ENCODE results near the gene CFAP68. TPM values are rescaled to one million over a fixed set of nuclear protein-coding genes. Genes with fewer than 3 reads are reported as not detected.

Gene CFAP68
- total and polyA plus RNA-seq, 9 of the 15 experiments (the other 6 are each of a cell fraction or from before 2014, with no cell fraction given), result 22.8 to 72.3 (median 52.5) TPM

DNA sequence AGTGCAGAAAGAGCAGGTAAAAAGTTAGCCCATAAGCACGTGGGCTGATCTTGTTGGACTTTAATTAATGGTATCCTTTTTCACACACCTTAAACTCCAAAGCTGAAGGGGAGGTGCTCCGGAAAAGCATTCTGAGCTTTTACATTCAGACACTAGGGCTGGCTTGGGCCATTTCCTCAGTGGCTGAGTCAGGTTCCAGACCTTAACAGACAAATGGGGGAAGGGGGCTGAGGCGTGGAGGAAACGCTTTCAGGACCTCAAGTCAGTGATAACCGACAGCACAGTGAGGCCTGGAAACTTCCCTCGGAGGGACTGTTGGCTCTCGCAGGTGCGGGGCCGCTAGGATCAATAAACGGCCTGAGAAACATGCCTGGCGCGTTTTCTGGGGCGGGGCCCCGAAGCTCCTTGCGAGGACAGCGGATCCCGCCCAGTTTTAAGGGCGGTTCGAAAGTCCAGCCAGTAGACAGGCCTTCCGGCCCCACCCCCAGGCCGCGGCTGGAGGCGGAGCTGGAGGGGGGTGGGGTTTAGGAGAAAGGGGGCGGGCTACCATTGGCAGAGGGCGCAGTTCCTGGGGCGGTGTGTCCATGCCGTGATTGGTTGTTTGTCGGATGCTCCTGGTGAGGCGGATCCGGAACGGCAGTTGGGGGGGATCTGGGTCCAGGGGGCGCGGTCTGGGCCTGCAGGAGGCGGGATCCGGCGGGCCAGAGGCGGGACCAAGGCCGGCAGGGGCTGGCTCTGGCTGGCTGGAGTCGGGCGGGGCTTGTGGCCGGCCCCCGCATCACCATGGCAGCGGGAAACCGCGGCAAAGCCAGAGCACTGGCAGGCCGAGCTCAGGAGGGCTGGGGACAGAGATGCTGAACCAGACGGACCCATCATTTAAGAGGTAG, 47.4 kb downstream of the CFAP68 start (continued):
- TF ChIP-seq, protein P1, sequence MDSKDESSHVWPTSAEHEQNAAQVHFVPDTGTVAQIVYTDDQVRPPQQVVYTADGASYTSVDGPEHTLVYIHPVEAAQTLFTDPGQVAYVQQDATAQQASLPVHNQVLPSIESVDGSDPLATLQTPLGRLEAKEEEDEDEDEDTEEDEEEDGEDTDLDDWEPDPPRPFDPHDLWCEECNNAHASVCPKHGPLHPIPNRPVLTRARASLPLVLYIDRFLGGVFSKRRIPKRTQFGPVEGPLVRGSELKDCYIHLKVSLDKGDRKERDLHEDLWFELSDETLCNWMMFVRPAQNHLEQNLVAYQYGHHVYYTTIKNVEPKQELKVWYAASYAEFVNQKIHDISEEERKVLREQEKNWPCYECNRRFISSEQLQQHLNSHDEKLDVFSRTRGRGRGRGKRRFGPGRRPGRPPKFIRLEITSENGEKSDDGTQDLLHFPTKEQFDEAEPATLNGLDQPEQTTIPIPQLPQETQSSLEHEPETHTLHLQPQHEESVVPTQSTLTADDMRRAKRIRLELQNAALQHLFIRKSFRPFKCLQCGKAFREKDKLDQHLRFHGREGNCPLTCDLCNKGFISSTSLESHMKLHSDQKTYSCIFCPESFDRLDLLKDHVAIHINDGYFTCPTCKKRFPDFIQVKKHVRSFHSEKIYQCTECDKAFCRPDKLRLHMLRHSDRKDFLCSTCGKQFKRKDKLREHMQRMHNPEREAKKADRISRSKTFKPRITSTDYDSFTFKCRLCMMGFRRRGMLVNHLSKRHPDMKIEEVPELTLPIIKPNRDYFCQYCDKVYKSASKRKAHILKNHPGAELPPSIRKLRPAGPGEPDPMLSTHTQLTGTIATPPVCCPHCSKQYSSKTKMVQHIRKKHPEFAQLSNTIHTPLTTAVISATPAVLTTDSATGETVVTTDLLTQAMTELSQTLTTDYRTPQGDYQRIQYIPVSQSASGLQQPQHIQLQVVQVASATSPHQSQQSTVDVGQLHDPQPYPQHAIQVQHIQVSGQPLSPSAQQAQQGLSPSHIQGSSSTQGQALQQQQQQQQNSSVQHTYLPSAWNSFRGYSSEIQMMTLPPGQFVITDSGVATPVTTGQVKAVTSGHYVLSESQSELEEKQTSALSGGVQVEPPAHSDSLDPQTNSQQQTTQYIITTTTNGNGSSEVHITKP (IDR thresholded peaks at IDR 0.05; ENCODE audit: partially characterized antibody), result no peak
- TF ChIP-seq, protein P2, sequence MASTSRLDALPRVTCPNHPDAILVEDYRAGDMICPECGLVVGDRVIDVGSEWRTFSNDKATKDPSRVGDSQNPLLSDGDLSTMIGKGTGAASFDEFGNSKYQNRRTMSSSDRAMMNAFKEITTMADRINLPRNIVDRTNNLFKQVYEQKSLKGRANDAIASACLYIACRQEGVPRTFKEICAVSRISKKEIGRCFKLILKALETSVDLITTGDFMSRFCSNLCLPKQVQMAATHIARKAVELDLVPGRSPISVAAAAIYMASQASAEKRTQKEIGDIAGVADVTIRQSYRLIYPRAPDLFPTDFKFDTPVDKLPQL (IDR thresholded peaks at IDR 0.05; ENCODE audit: extremely low read depth, insufficient read length), result no peak
- TF ChIP-seq ZNF561 (CRISPR knock-in tag; conservative IDR thresholded peaks at IDR 0.05) (no peak), ATF1 (CRISPR knock-in tag; IDR thresholded peaks at IDR 0.05) (no peak), ATF1 (tag; IDR thresholded peaks at IDR 0.05) (peak; percentile 34; the same call in 1 of the 2 replicates), SNRNP70 (optimal IDR thresholded peaks at IDR 0.05; ENCODE audit: low read depth, low read length) (no peak), SMAD4 (CRISPR knock-in tag; conservative IDR thresholded peaks at IDR 0.05) (peak; percentile 76), ZNF217 (CRISPR knock-in tag; IDR thresholded peaks at IDR 0.05) (no peak), ZNF644 (tag; IDR thresholded peaks at IDR 0.05; ENCODE audit: low read depth) (no peak), TAF7 (tag; IDR thresholded peaks at IDR 0.05) (no peak; the same call in 1 of the 2 replicates), FOXM1 (IDR thresholded peaks at IDR 0.05; ENCODE audit: low read depth) (peak; percentile 34; the same call in 1 of the 2 replicates), FOXM1 (CRISPR knock-in tag; IDR thresholded peaks at IDR 0.05; ENCODE audit: low read depth) (no peak), CBFA2T2 (conservative IDR thresholded peaks at IDR 0.05) (no peak), RFX1 (IDR thresholded peaks at IDR 0.05) (peak; percentile 93), MCM7 (IDR thresholded peaks at IDR 0.05) (no peak), HSF4 (CRISPR knock-in tag; IDR thresholded peaks at IDR 0.05; ENCODE audit: borderline replicate concordance) (no peak)
- TF ChIP-seq, protein P3, sequence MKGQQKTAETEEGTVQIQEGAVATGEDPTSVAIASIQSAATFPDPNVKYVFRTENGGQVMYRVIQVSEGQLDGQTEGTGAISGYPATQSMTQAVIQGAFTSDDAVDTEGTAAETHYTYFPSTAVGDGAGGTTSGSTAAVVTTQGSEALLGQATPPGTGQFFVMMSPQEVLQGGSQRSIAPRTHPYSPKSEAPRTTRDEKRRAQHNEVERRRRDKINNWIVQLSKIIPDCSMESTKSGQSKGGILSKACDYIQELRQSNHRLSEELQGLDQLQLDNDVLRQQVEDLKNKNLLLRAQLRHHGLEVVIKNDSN (CRISPR knock-in tag; IDR thresholded peaks at IDR 0.05), result no peak
- TF ChIP-seq, protein P4, sequence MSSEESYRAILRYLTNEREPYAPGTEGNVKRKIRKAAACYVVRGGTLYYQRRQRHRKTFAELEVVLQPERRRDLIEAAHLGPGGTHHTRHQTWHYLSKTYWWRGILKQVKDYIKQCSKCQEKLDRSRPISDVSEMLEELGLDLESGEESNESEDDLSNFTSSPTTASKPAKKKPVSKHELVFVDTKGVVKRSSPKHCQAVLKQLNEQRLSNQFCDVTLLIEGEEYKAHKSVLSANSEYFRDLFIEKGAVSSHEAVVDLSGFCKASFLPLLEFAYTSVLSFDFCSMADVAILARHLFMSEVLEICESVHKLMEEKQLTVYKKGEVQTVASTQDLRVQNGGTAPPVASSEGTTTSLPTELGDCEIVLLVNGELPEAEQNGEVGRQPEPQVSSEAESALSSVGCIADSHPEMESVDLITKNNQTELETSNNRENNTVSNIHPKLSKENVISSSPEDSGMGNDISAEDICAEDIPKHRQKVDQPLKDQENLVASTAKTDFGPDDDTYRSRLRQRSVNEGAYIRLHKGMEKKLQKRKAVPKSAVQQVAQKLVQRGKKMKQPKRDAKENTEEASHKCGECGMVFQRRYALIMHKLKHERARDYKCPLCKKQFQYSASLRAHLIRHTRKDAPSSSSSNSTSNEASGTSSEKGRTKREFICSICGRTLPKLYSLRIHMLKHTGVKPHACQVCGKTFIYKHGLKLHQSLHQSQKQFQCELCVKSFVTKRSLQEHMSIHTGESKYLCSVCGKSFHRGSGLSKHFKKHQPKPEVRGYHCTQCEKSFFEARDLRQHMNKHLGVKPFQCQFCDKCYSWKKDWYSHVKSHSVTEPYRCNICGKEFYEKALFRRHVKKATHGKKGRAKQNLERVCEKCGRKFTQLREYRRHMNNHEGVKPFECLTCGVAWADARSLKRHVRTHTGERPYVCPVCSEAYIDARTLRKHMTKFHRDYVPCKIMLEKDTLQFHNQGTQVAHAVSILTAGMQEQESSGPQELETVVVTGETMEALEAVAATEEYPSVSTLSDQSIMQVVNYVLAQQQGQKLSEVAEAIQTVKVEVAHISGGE (CRISPR knock-in tag; IDR thresholded peaks at IDR 0.05), result peak in 1 of 3 experiments; percentile 58; a peak in 1 of 6 replicates
